H1 (cell line): ENCODE data around the gene IRGQ. TPM values are rescaled to one million over a fixed set of nuclear protein-coding genes. Genes with fewer than 3 reads are reported as not detected.

Experiments used
- CTCF ChIA-PET: fragments of 300-600 bp; sonication (Branson Sonifier 250); formaldehyde crosslinking; loops from one replicate; lab custom pipeline; 2021; ENCODE audit not compliant: partially characterized antibody; lab: Charles Lee
- POLR2A ChIA-PET: fragments of 300-600 bp; sonication (Branson Sonifier 250); formaldehyde crosslinking; loops from one replicate; lab custom pipeline; 2021; ENCODE audit warnings: inconsistent platforms; ENCODE audit not compliant: partially characterized antibody; lab: Charles Lee
- DNase-seq, 2 experiments: peaks; one replicate each; pipeline versions ENCODE4 v3.0.0 to v3.0.0-alpha.2; 2010 to 2022; ENCODE audit warnings: low spot score in 2 of 2, low read depth in 1 of 2, mixed read lengths in 1 of 2
- FAIRE-seq: peaks from 2 replicates; lab custom pipeline; 2011; peaks lifted over from hg19 to GRCh38; lab: Jason Lieb, UNC
- H2AFZ ChIP-seq: 2 replicates; pipeline ENCODE4 v1.8.1; 2012; ENCODE audit warnings: low read length, inconsistent platforms
- H2AK5ac ChIP-seq: 2 replicates; pipeline ENCODE4 v1.6.1; 2013; ENCODE audit warnings: low read depth, low read length
- H2BK120ac ChIP-seq: replicated peaks from 2 replicates; pipeline ENCODE3; 2013; ENCODE audit warnings: low read depth, low read length, inconsistent platforms
- H2BK12ac ChIP-seq: 2 replicates; pipeline ENCODE4 v1.6.1; 2013; ENCODE audit warnings: low read depth, low read length
- H2BK15ac ChIP-seq: 2 replicates; pipeline ENCODE4 v1.6.1; 2013; ENCODE audit warnings: low read length
- H2BK20ac ChIP-seq: 2 replicates; pipeline ENCODE4 v1.6.1; 2013; ENCODE audit warnings: low read length
- H2BK5ac ChIP-seq: 2 replicates; pipeline ENCODE4 v1.6.1; 2013; ENCODE audit warnings: low read depth, low read length
- H3K14ac ChIP-seq: 2 replicates; pipeline ENCODE4 v1.6.1; 2013; ENCODE audit warnings: inconsistent platforms; ENCODE audit not compliant: insufficient read length
- H3K18ac ChIP-seq: 2 replicates; pipeline ENCODE4 v1.6.1; 2013; ENCODE audit warnings: low read length; ENCODE audit errors: extremely low read depth
- H3K23ac ChIP-seq: 2 replicates; pipeline ENCODE4 v1.6.1; 2013; ENCODE audit warnings: inconsistent platforms; ENCODE audit not compliant: insufficient read length
- H3K23me2 ChIP-seq: 2 replicates; pipeline ENCODE4 v1.6.1; 2013; ENCODE audit warnings: low read depth, low read length
- H3K27ac ChIP-seq: 2 replicates; pipeline ENCODE4 v1.6.1; 2011; ENCODE audit warnings: low read depth, low read length, inconsistent platforms
- H3K27me3 ChIP-seq, 4 experiments: replicated peaks in 1 of 4; 1 replicate in 1 of 4; 2 replicates in 3 of 4; pipeline versions ENCODE4 v1.6.1 to v1.8.1; 2011 to 2013; ENCODE audit warnings: low read length in 3 of 4, mild to moderate bottlenecking in 3 of 4, inconsistent platforms in 2 of 4, mixed read lengths in 2 of 4, moderate library complexity in 1 of 4; ENCODE audit not compliant: control insufficient read depth in 3 of 4, insufficient read depth in 3 of 4; ENCODE audit errors: extremely low read depth in 1 of 4
- H3K36me3 ChIP-seq, 4 experiments: 2 replicates each; pipeline versions ENCODE4 v1.6.1 to v1.8.1; 2011 to 2013; ENCODE audit warnings: mild to moderate bottlenecking in 4 of 4, low read length in 3 of 4, moderate library complexity in 2 of 4, control low read depth in 1 of 4, inconsistent platforms in 1 of 4; ENCODE audit not compliant: insufficient read depth in 4 of 4, control insufficient read depth in 2 of 4
- H3K4ac ChIP-seq: replicated peaks from 2 replicates; pipeline ENCODE3; 2013; ENCODE audit warnings: low read length, low read depth, mixed read lengths, inconsistent platforms; ENCODE audit not compliant: insufficient read length
- H3K4me1 ChIP-seq, 4 experiments: replicated peaks in 1 of 4; 1 replicate in 1 of 4; 2 replicates in 3 of 4; pipeline versions ENCODE4 v1.6.1 to v1.8.1; 2011 to 2013; ENCODE audit warnings: low read length in 3 of 4, inconsistent platforms in 2 of 4, mixed read lengths in 1 of 4; ENCODE audit not compliant: insufficient read depth in 4 of 4, control insufficient read depth in 3 of 4
- H3K4me2 ChIP-seq, 2 experiments: 2 replicates each; pipeline versions ENCODE4 v1.6.1 to v1.8.1; 2011 to 2013; ENCODE audit warnings: low read depth in 2 of 2, low read length in 2 of 2, control low read depth in 1 of 2, inconsistent platforms in 1 of 2, mild to moderate bottlenecking in 1 of 2; ENCODE audit not compliant: insufficient read depth in 1 of 2
- H3K4me3 ChIP-seq, 4 experiments: fragments of 200-600, 300-600 bp in 1 of 4; sonication (generic), shearing (Covaris generic), sonication (Bioruptor Twin) in 1 of 4; 2 replicates each; pipeline versions ENCODE4 v1.5.1 to v1.8.1; 2011 to 2016; ENCODE audit warnings: low read length in 4 of 4, low read depth in 3 of 4, control low read depth in 2 of 4, inconsistent platforms in 2 of 4, mild to moderate bottlenecking in 2 of 4, mixed read lengths in 1 of 4, moderate library complexity in 1 of 4; ENCODE audit not compliant: insufficient read depth in 2 of 4; ENCODE audit errors: extremely low read depth in 1 of 4
- H3K56ac ChIP-seq: replicated peaks from 2 replicates; pipeline ENCODE3; 2013; ENCODE audit warnings: low read depth, mild to moderate bottlenecking, mixed read lengths, low read length, inconsistent platforms; ENCODE audit not compliant: insufficient read length
- H3K79me1 ChIP-seq: 2 replicates; pipeline ENCODE4 v1.6.1; 2013; ENCODE audit warnings: low read depth, low read length, control low read depth
- H3K79me2 ChIP-seq, 2 experiments: 2 replicates each; pipeline versions ENCODE4 v1.6.1 to v1.8.1; 2012 to 2013; ENCODE audit warnings: low read length in 2 of 2, mild to moderate bottlenecking in 2 of 2, inconsistent platforms in 1 of 2; ENCODE audit not compliant: insufficient read depth in 2 of 2, control insufficient read depth in 1 of 2
- H3K9ac ChIP-seq, 4 experiments: replicated peaks in 1 of 4; 1 replicate in 1 of 4; 2 replicates in 3 of 4; pipeline versions ENCODE4 v1.6.1 to v1.8.1; 2011 to 2013; ENCODE audit warnings: low read depth in 3 of 4, low read length in 3 of 4, control low read depth in 2 of 4, mild to moderate bottlenecking in 2 of 4, moderate library complexity in 2 of 4, inconsistent platforms in 1 of 4; ENCODE audit errors: extremely low read depth in 1 of 4
- H3K9me3 ChIP-seq, 2 experiments: 2 replicates each; pipeline versions ENCODE4 v1.6.1 to v1.8.1; 2012 to 2013; ENCODE audit warnings: mild to moderate bottlenecking in 2 of 2, moderate library complexity in 2 of 2, control low read depth in 1 of 2, inconsistent platforms in 1 of 2, low read depth in 1 of 2, low read length in 1 of 2, mixed read lengths in 1 of 2; ENCODE audit not compliant: insufficient read depth in 2 of 2
- H4K20me1 ChIP-seq, 2 experiments: replicated peaks in 1 of 2; 2 replicates each; pipeline versions ENCODE3 to v1.8.1; 2011 to 2013; ENCODE audit warnings: inconsistent platforms in 2 of 2, low read length in 2 of 2, mild to moderate bottlenecking in 1 of 2; ENCODE audit not compliant: insufficient read depth in 2 of 2, control insufficient read depth in 1 of 2
- H4K5ac ChIP-seq: 2 replicates; pipeline ENCODE4 v1.6.1; 2013; ENCODE audit warnings: low read length, low read depth, mixed read lengths, inconsistent platforms; ENCODE audit not compliant: insufficient read length
- H4K8ac ChIP-seq: 2 replicates; pipeline ENCODE4 v1.8.0; 2013; ENCODE audit warnings: mild to moderate bottlenecking, moderate library complexity, low read length, inconsistent platforms; ENCODE audit not compliant: insufficient read depth; ENCODE audit errors: extremely low read depth
- H4K91ac ChIP-seq: replicated peaks from 2 replicates; pipeline ENCODE3; 2013; ENCODE audit warnings: low read length, mixed read lengths, inconsistent platforms; ENCODE audit not compliant: insufficient read length
- ASH2L ChIP-seq: fragments of 200-600, 300-600 bp; sonication (generic); IDR thresholded peaks from one replicate; pipeline ENCODE4 v1.7.1; 2017; ENCODE audit warnings: low read length
- WGBS, 2 experiments: shearing (Covaris generic) in 1 of 2; methylation state at CpG; one replicate each; pipeline versions ENCODE4 v1.1.6 to v1.1.7; 2013 to 2015; ENCODE audit warnings: low lambda C conversion rate in 2 of 2, mixed read lengths in 2 of 2, inconsistent platforms in 1 of 2, low coverage in 1 of 2, missing lambda C conversion rate in 1 of 2; ENCODE audit not compliant: insufficient replicate concordance in 2 of 2, insufficient coverage in 1 of 2, insufficient read length in 1 of 2; ENCODE audit errors: extremely low coverage in 1 of 2, missing lambda C conversion rate in 1 of 2; 5-methylcytosine and 5-hydroxymethylcytosine counted together
- polyA plus RNA-seq, 7 experiments: library from polyadenylated mRNA; depleted of rRNA in 3 of 7; stranded (reverse) in 5 of 7; unstranded in 2 of 7; fragments of >200 nt in 5 of 7; fragments of 200-250 nt in 2 of 7; gene quantifications; 1 replicate in 5 of 7; 2 replicates in 1 of 7; 4 replicates in 1 of 7; pipeline versions ENCODE4 v1.2.1 to v1.2.3, GENCODE V29; 2011 to 2013; ENCODE audit warnings: missing spikeins in 2 of 7, mixed read lengths in 2 of 7
- total RNA-seq: library from RNA; stranded (reverse); fragmentation: NEBNext Ultra II Directional; extraction: Animal tissue kit (Norgen Biotek cat#: 25700); gene quantifications from 2 replicates; pipeline ENCODE4 v1.2.1, GENCODE V29; 2021

IRGQ gene
- total and polyA plus RNA-seq, 2 of the 8 experiments (the other 6 are each of a cell fraction or from before 2014, with no cell fraction given) = 16.0 to 42.9 TPM

GRCh38 chr19:43546581-43546980, 49.4 kb downstream of the IRGQ start:
- H3K79me1 ChIP-seq = no peaks in the 10 kb centered on the region
- H3K4ac ChIP-seq = no peak overlapping the region
- H3K79me2 ChIP-seq = no peaks in the 10 kb centered on the region
- H3K23me2 ChIP-seq = no peaks in the 10 kb centered on the region
- no peak overlapping the region for H4K5ac ChIP-seq
- no peak overlapping the region for H3K18ac ChIP-seq
- H3K4me1 ChIP-seq = no peaks in the 10 kb centered on the region
- no peak overlapping the region for H2AFZ ChIP-seq
- WGBS, 2 experiments = 79% methylated on average over 2 of the region's 3 CpGs; no CpG with 5 or more reads in 1 of the 2 experiments
- no peak overlapping the region for H3K56ac ChIP-seq
- CTCF ChIA-PET = interaction anchor here (3.3 to 8.0 kb wide), 2 partner anchors 9 to 11 kb away, joined by 21 to 62 read pairs; no protein-coding TSS in a partner anchor
- H4K20me1 ChIP-seq = peaks cover 0 to 2% of the 10 kb centered on the region in 2 experiments
- H3K9me3 ChIP-seq = no peaks in the 10 kb centered on the region
- FAIRE-seq = no peak
- H2BK15ac ChIP-seq = no peak overlapping the region
- H4K8ac ChIP-seq = no peak overlapping the region
- TF ChIP-seq ASH2L = no peak
- H2BK12ac ChIP-seq = no peak overlapping the region
- H3K9ac ChIP-seq = no peak overlapping the region
- no peak overlapping the region for H3K14ac ChIP-seq
- H3K23ac ChIP-seq = no peak overlapping the region
- no peak overlapping the region for H3K4me2 ChIP-seq
- H2BK120ac ChIP-seq = no peak overlapping the region
- no peaks in the 10 kb centered on the region; a peak in 1 of 7 replicates for H3K27me3 ChIP-seq
- no peak for DNase-seq
- H2BK20ac ChIP-seq = no peak overlapping the region
- peaks cover 8 to 41% (median 27%) of the 10 kb centered on the region in 4 experiments; a peak in 5 of 8 replicates for H3K36me3 ChIP-seq
- peak overlapping the region; percentile 24; the same call in 1 of the 2 replicates for H2AK5ac ChIP-seq
- POLR2A ChIA-PET = interaction anchor here (0.6 to 1.6 kb wide), 3 partner anchors 10 to 25 kb away, joined by 3 to 5 read pairs (median 3); no protein-coding TSS in a partner anchor
- H3K4me3 ChIP-seq = no peak overlapping the region
- no peak overlapping the region for H4K91ac ChIP-seq
- H2BK5ac ChIP-seq = no peak overlapping the region
- no peak overlapping the region for H3K27ac ChIP-seq
